Anterior cingulate cortex (tissue), 58 donors: Measurements from ENCODE around the gene ASAP2.

Experiments used
- DNase-seq, 58 donors: peaks; one replicate each; lab custom pipeline; 2025; lab: John Stamatoyannopoulos, UW

Gene ASAP2

GRCh38 chr2:9415516-9416169 lies 209.0 kb downstream of the ASAP2 start:
- peak in 1 of 58 donors; percentile 24 for DNase-seq

DNA sequence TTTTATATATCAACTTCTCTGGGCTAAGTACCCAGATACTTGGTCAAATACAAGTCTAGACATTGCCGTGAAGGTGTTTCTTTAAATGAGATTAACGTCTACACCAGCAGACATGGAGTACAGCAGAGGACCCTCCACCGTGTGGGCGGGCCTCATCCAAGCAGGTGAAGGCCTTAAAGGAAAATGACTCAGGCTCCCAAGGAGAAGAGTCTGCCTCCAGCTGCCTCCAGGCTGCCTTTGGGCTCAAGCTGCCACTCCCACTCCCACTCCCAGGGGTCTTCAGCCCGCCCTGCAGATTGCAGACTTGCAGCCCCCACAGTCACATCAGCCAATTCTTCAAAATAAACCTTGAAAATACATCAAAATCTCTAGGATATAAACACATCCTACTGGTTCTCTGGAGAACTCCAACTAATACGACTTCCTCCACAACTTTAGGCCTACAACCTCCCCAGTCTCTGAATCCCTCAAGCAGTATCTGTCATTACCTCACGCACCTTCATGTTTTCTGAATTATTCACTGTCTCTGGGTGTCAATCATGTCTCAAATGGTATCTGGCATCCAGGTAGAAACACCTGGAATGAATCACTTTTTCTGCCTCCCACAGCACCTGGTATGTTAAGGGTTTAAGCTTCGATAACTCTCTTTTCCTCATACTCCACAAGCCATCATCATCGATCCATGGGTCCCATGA lies 209.8 kb downstream of the ASAP2 start:
- no peak for DNase-seq

DNA sequence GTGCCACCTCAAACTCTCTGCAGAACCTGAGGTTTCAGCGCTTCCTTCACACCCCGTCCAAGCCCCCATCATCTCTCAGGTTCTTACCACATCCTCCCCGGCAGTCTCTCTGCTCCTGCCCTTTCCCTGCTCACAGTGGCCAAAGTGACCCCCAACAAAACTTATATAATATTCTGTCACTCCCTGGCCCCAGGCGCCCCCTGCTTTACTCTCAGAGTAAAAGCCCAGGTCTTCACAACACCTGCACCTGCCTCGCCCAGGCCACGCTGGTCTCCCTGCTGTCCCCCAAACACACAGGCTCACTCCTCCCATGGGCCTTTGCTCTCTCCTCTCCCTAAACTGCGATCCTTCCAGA lies 210.3 kb downstream of the ASAP2 start:
- DNase-seq, result no peak

DNA sequence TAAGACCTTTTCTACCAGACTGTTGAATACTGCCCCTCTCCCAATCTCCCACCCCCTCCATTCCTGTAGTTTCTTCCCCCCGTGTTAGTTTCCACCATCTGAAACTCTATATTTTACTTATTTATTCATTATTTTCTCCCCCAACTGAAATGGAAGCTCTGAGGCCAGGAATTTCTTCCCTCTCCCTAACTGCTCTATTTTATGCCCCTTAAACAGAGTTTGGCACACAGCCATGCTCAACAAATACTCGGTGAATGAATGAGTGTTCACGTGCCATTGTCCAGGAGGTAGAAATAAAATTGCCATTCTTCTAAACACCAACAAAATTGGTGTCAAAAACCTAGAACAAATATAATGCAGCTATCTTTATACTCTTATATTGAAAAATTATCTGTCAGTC lies 211.1 kb downstream of the ASAP2 start:
- no peak for DNase-seq

- no peak for DNase-seq
Measured at GRCh38 chr2:9418746-9419145, 212.1 kb downstream of the ASAP2 start.

GRCh38 chr2:9419541-9419940 lies 212.9 kb downstream of the ASAP2 start:
- DNase-seq, result no peak

- DNase-seq, result no peak
Measured at GRCh38 chr2:9420495-9420894, 213.9 kb downstream of the ASAP2 start.

DNA sequence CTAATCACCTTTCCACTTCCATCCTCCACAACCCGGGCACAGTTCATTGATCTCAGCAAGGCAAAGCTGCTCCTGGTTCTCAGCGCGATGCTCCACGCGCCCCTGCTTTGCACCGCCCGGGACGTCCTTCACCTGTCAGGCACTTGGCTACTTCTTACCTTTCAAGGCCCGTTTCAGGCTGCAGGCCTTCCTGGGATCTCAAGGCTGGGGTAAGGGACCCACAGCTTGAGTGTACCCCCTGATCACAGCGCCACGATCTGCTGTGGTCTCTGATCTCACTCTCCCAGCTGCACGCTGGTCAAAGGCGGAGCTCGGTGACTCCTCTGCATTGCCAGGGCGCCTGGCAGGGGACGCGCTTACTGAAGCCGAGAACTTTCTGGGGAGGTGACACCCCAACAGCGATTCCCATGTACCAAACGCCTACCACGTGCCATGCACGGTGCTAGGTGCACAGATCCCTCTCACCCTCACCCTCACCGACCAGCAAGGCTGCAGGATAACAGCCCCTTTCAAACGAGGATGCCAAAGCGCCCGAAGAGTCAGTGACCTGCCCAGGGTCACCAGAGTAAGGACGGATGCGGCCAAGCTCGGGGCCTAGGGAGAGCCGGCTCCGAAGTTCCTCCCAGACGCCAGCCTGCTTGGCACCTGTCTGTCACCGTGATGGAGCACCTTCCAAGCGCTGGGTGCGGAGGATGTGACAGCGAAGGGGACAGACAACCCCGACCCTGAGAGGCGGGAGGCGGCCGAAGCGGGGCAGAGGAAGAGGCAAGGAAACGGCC lies 215.9 kb downstream of the ASAP2 start:
- DNase-seq, result peak in 43 of 58 donors; percentile 18 to 68 (median 48)

GRCh38 chr2:9423100-9423921 lies 216.7 kb downstream of the ASAP2 start, which contains the start of the genes CPSF3 and ITGB1BP1:
Gene CPSF3, plus strand, starts transcription at chr2:9423654. Its CDS starts 120 bp downstream, at chr2:9423774.
Gene ITGB1BP1, minus strand, starts transcription at chr2:9423528. Its CDS starts 4,831 bp downstream, at chr2:9418697.
- DNase-seq, result peak; percentile 67 to 98 (median 95)

- DNase-seq, result peak in 1 of 58 donors; percentile 33
Measured at GRCh38 chr2:9423922-9424272, 217.3 kb downstream of the ASAP2 start.

- no peak for DNase-seq
Measured at GRCh38 chr2:9424447-9425164, 218.0 kb downstream of the ASAP2 start.

GRCh38 chr2:9428965-9429577 lies 222.5 kb downstream of the ASAP2 start:
- no peak for DNase-seq

DNA sequence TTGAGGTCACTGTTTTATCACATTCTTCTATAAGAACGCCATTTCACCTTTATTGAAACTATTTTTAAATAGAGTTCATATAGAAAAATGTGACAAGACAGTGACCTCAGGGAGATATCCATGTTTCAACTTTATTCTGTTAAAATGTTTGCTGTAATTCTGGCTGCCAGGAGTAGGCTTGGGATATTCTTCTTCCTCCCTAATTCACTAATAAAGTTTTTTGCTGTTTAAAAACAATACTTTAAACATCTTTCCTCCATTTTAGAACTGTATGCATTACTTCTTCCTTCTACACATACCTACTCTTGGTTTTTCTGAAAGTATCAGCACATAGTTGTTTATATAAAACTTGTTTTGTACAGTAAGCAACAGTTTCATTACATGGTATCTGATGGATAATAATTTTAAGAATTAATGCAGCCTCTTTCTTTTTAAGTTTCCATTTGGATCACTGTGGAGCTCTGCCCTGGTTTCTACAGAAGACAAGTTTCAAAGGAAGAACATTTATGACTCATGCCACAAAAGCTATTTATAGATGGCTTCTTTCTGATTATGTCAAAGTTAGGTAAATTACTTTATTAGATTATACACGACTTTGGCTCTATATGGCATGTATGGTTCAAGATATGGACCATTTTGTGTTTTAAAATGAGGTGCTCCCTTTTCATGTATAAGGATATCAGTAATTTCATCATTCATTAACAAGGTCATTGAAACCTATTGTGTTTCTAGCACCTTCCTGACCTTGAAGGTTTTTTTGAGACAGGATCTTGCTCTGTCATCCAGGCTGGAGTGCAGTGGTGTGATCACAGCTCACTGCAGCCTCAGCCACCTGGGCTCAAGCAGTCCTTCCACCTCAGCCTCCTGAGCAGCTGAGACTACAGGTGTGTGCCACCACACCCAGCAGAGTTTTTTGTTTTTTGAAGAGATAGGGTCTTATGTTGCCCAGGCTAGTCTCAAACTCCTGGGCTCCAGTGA lies 224.0 kb downstream of the ASAP2 start:
- DNase-seq, result no peak

DNA sequence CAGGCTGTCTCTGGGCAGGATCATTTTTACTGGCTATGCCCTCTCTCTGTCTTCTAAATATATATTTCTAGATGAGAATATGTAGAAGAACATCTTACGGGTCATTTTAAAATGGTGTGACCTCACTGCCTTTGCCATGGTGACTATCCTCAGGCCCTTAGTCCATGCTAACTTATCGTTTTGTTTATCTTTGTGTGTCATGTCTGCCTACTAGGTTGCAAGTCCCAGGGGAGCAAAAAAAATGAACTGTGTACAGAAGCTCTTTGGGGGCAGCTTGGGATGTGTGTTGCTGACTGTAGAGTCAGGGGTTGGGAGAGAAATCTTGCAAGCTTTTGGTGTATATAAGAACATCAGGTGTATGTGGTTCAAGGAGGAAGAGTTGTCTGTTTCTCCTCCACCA lies 227.9 kb downstream of the ASAP2 start:
- no peak for DNase-seq

DNA sequence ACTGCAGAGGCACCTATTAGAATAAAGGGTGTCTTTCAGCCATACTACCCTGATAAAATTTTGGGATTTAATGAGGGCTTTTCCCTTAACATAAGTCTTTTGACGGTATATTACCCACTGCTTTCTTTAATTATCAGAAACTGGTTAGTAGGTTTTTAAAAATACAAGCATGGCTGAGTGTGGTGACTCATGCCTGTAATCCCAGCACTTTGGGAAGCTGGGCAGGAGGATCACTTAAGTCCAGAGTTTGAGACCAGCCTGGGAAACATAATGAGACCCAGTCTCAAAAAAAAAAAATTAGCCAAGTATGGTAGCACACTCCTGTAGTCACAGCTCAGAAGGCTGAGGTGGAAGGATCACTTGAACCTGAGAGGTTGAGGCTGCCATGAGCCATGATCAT lies 232.9 kb downstream of the ASAP2 start:
- DNase-seq, result no peak

- DNase-seq, result no peak
Measured at GRCh38 chr2:9440058-9440727, 233.6 kb downstream of the ASAP2 start.

GRCh38 chr2:9441556-9441955 lies 234.9 kb downstream of the ASAP2 start:
- DNase-seq, result no peak

GRCh38 chr2:9443526-9443925 lies 236.9 kb downstream of the ASAP2 start:
- no peak for DNase-seq
